ENCODE measurements around the gene RASD1. TPM values are rescaled to one million over a fixed set of nuclear protein-coding genes. Genes with fewer than 3 reads are reported as not detected.

Gene RASD1
- total RNA-seq, 1 experiment from 2014 or later: 11.0 TPM

GRCh38 chr17:17514993-17515933 lies 19.1 kb upstream of the RASD1 start:
- DNase-seq: no peak
- intact Hi-C loops (cut with micrococcal nuclease; ENCODE audit: unreplicated experiment): no loop called here
- Mint-ChIP-seq H3K9me3 (ENCODE audit: unreplicated experiment) (no peaks in the 10 kb centered on the region), H3K4me3 (ENCODE audit: unreplicated experiment) (no peak overlapping the region), H3K27me3 (ENCODE audit: insufficient read depth, unreplicated experiment) (no peaks in the 10 kb centered on the region), H3K36me3 (ENCODE audit: insufficient read depth, unreplicated experiment) (no peaks in the 10 kb centered on the region), H3K4me1 (ENCODE audit: low read depth, unreplicated experiment) (no peaks in the 10 kb centered on the region), H3K27ac (ENCODE audit: unreplicated experiment) (no peak overlapping the region)
- TF ChIP-seq, protein P1, sequence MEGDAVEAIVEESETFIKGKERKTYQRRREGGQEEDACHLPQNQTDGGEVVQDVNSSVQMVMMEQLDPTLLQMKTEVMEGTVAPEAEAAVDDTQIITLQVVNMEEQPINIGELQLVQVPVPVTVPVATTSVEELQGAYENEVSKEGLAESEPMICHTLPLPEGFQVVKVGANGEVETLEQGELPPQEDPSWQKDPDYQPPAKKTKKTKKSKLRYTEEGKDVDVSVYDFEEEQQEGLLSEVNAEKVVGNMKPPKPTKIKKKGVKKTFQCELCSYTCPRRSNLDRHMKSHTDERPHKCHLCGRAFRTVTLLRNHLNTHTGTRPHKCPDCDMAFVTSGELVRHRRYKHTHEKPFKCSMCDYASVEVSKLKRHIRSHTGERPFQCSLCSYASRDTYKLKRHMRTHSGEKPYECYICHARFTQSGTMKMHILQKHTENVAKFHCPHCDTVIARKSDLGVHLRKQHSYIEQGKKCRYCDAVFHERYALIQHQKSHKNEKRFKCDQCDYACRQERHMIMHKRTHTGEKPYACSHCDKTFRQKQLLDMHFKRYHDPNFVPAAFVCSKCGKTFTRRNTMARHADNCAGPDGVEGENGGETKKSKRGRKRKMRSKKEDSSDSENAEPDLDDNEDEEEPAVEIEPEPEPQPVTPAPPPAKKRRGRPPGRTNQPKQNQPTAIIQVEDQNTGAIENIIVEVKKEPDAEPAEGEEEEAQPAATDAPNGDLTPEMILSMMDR (IDR thresholded peaks at IDR 0.05; ENCODE audit: insufficient read depth in 1 of 2, low read depth in 1 of 2, low read length in 1 of 2, severe bottlenecking in 1 of 2, unreplicated experiment in 1 of 2): no peak
- ChIA-PET POLR2A (interaction anchor here (0.6 kb wide), 1 partner anchor 24 kb away, joined by 3 read pairs; no protein-coding TSS in a partner anchor), CTCF (interaction anchor here (1.2 kb wide), 1 partner anchor 57 kb away, joined by 3 read pairs; no protein-coding TSS in a partner anchor)
- Histone ChIP-seq H3K27me3 (replicated peaks; ENCODE audit: control insufficient read depth, insufficient read depth, low read length) (no peaks in the 10 kb centered on the region), H3K36me3 (ENCODE audit: control insufficient read depth, insufficient read depth, low read length) (no peaks in the 10 kb centered on the region), H3K4me1 (no peaks in the 10 kb centered on the region), H3K4me3 (ENCODE audit: low read depth, low read length) (no peak overlapping the region), H3K9me3 (no peaks in the 10 kb centered on the region)
- no TSS peak for BruUV-seq (replicated peaks)

- BruUV-seq (replicated peaks): no TSS peak
- H3K27me3 Mint-ChIP-seq (ENCODE audit: insufficient read depth, unreplicated experiment): no peaks in the 10 kb centered on the region
- no peaks in the 10 kb centered on the region for H3K36me3 ChIP-seq (ENCODE audit: control insufficient read depth, insufficient read depth, low read length)
- no peaks in the 10 kb centered on the region for H3K9me3 ChIP-seq
- ChIA-PET CTCF (interaction anchor here (0.6 kb wide), 1 partner anchor 24 kb away, joined by 3 read pairs; no protein-coding TSS in a partner anchor), POLR2A (no interaction called here)
- H3K27me3 ChIP-seq (replicated peaks; ENCODE audit: control insufficient read depth, insufficient read depth, low read length): no peaks in the 10 kb centered on the region
- DNase-seq: no peak
- H3K4me1 Mint-ChIP-seq (ENCODE audit: low read depth, unreplicated experiment): no peaks in the 10 kb centered on the region
- no peaks in the 10 kb centered on the region for H3K4me1 ChIP-seq
- no peak overlapping the region for H3K27ac Mint-ChIP-seq (ENCODE audit: unreplicated experiment)
- TF ChIP-seq, protein P1 (IDR thresholded peaks at IDR 0.05; ENCODE audit: insufficient read depth in 1 of 2, low read depth in 1 of 2, low read length in 1 of 2, severe bottlenecking in 1 of 2, unreplicated experiment in 1 of 2): no peak
- H3K4me3 Mint-ChIP-seq (ENCODE audit: unreplicated experiment): no peak overlapping the region
- H3K4me3 ChIP-seq (ENCODE audit: low read depth, low read length): no peak overlapping the region
- intact Hi-C loops (cut with micrococcal nuclease; ENCODE audit: unreplicated experiment): no loop called here
- H3K9me3 Mint-ChIP-seq (ENCODE audit: unreplicated experiment): no peaks in the 10 kb centered on the region
- H3K36me3 Mint-ChIP-seq (ENCODE audit: insufficient read depth, unreplicated experiment): no peaks in the 10 kb centered on the region
These were observed 18.3 kb upstream of the RASD1 start for GRCh38 chr17:17514361-17514992.

DNA sequence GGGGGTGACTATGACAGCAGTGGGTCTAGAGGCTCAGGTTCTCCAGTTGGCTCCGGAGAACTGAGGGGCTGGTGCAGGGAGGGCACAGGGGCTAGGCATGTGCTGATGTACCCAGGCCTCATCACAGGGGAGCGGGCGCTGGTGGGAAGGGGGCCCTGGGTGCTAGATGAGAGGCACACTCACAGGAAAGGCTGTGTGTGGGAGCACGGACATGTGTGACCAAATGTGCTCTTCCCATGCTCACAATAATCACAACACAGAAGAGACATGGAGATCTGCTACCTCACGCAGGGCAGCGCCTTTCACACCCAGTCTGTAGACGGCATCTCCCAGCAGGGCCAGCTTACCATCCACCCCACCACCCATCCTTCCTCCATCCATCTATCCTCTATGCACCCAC lies 17.4 kb upstream of the RASD1 start:
- Mint-ChIP-seq H3K4me3 (ENCODE audit: unreplicated experiment) (no peak overlapping the region), H3K4me1 (ENCODE audit: low read depth, unreplicated experiment) (no peaks in the 10 kb centered on the region), H3K27me3 (ENCODE audit: insufficient read depth, unreplicated experiment) (no peaks in the 10 kb centered on the region), H3K36me3 (ENCODE audit: insufficient read depth, unreplicated experiment) (no peaks in the 10 kb centered on the region), H3K27ac (ENCODE audit: unreplicated experiment) (no peak overlapping the region), H3K9me3 (ENCODE audit: unreplicated experiment) (no peaks in the 10 kb centered on the region)
- BruUV-seq (replicated peaks): no TSS peak
- POLR2A ChIA-PET: no interaction called here
- TF ChIP-seq, protein P1 (IDR thresholded peaks at IDR 0.05; ENCODE audit: insufficient read depth in 1 of 2, low read depth in 1 of 2, low read length in 1 of 2, severe bottlenecking in 1 of 2, unreplicated experiment in 1 of 2): no peak
- Histone ChIP-seq H3K27me3 (replicated peaks; ENCODE audit: control insufficient read depth, insufficient read depth, low read length) (no peaks in the 10 kb centered on the region), H3K4me1 (no peaks in the 10 kb centered on the region), H3K36me3 (ENCODE audit: control insufficient read depth, insufficient read depth, low read length) (no peaks in the 10 kb centered on the region), H3K4me3 (ENCODE audit: low read depth, low read length) (no peak overlapping the region), H3K9me3 (no peaks in the 10 kb centered on the region)
- CTCF ChIA-PET: no interaction called here
- intact Hi-C loops (cut with micrococcal nuclease; ENCODE audit: unreplicated experiment): no loop called here
- DNase-seq: no peak
